OCI-LY1 (cell line): ENCODE data around the gene SYNE1.
A peak's percentile ranks its signal among the peaks of the same experiment; 100 is the strongest.

Experiments used
- H2AFZ ChIP-seq: fragments of 200-600 bp; sonication (generic), shearing (Covaris generic); 2 replicates; pipeline ENCODE4 v1.6.0; 2014; ENCODE audit warnings: antibody characterized with exemption, mild to moderate bottlenecking, low read length
- H3F3A ChIP-seq: fragments of 200-600 bp; sonication (generic), shearing (Covaris generic); 2 replicates; pipeline ENCODE4 v1.6.0; 2014; ENCODE audit warnings: mild to moderate bottlenecking, antibody characterized with exemption, low read length, moderate library complexity; ENCODE audit not compliant: insufficient read depth
- H3K27ac ChIP-seq: fragments of 200-600 bp; sonication (generic); 2 replicates; pipeline ENCODE4 v1.5.1; 2014; ENCODE audit warnings: low read length, mixed run types, mild to moderate bottlenecking, low read depth; ENCODE audit not compliant: poor library complexity, severe bottlenecking
- H3K27me3 ChIP-seq: fragments of 200-600 bp; sonication (generic); 2 replicates; pipeline ENCODE4 v1.6.0; 2014; ENCODE audit warnings: antibody characterized with exemption, mild to moderate bottlenecking, low read length, moderate library complexity; ENCODE audit not compliant: insufficient read depth
- H3K36me3 ChIP-seq: fragments of 200-600 bp; sonication (generic); 2 replicates; pipeline ENCODE4 v1.6.1; 2014; ENCODE audit warnings: mild to moderate bottlenecking, antibody characterized with exemption, low read length, moderate library complexity, mixed read lengths; ENCODE audit not compliant: insufficient read depth
- H3K4me1 ChIP-seq: fragments of 200-600 bp; sonication (generic); 2 replicates; pipeline ENCODE4 v1.5.1; 2014; ENCODE audit warnings: mild to moderate bottlenecking, low read length, moderate library complexity; ENCODE audit not compliant: insufficient read depth, severe bottlenecking
- H3K4me2 ChIP-seq: fragments of 200-600 bp; sonication (generic), shearing (Covaris generic); 2 replicates; pipeline ENCODE4 v1.6.1; 2014; ENCODE audit warnings: low read length
- H3K4me3 ChIP-seq: fragments of 200-600 bp; sonication (generic); 2 replicates; pipeline ENCODE4 v1.5.1; 2014; ENCODE audit warnings: low read length, low read depth, mild to moderate bottlenecking, mixed read lengths; ENCODE audit not compliant: poor library complexity, severe bottlenecking
- H3K79me2 ChIP-seq: fragments of 200-600 bp; shearing (Covaris generic); 2 replicates; pipeline ENCODE4 v1.6.1; 2016; ENCODE audit warnings: mixed run types, low read length, mixed read lengths; ENCODE audit not compliant: insufficient read depth
- H3K9ac ChIP-seq: fragments of 200-600 bp; sonication (generic), shearing (Covaris generic); 2 replicates; pipeline ENCODE4 v1.6.1; 2014; ENCODE audit warnings: mild to moderate bottlenecking, low read length, mixed read lengths
- H3K9me2 ChIP-seq: fragments of 200-600 bp; sonication (generic), shearing (Covaris generic); 2 replicates; pipeline ENCODE4 v1.6.1; 2014; ENCODE audit warnings: low read depth, mild to moderate bottlenecking, low read length, mixed read lengths
- H3K9me3 ChIP-seq: fragments of 200-600 bp; shearing (Covaris generic); 2 replicates; pipeline ENCODE4 v1.6.1; 2014; ENCODE audit warnings: low read length, mixed read lengths
- H4K20me1 ChIP-seq: fragments of 200-600 bp; sonication (generic), shearing (Covaris generic); 2 replicates; pipeline ENCODE4 v1.6.0; 2016; ENCODE audit warnings: mild to moderate bottlenecking, low read length; ENCODE audit not compliant: insufficient read depth
- CTCF ChIP-seq: fragments of 200-600 bp; sonication (generic), shearing (Covaris generic); IDR thresholded peaks from 2 replicates; pipeline ENCODE4 v1.5.1; 2017; ENCODE audit warnings: mild to moderate bottlenecking, antibody characterized with exemption, low read length, moderate library complexity, mixed read lengths
- EZH2 ChIP-seq: fragments of 200-600 bp; sonication (generic), shearing (Covaris generic); IDR thresholded peaks from 2 replicates; pipeline ENCODE4 v1.8.0; 2017; ENCODE audit warnings: borderline replicate concordance, mixed run types, mild to moderate bottlenecking, antibody characterized with exemption, low read length, moderate library complexity, mixed read lengths

SYNE1 gene

DNA sequence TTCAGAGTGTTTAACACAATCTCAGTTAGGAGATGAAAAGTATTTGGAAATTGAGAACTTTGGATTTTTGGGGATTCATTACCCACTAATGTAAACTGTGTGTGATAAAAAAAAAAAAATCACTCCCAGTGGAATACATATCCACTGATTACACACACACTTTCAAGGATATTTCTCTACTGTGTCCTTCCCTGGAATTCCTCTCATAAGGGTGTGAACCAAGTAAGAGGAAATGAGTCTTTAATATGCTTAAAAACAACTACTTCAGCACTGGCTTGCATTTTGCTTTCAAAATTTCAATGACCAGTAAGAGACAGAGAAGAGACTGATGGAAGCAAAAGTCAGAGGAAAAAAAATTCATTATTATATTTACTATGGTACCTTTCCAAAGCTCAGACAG is 36.1 kb upstream of the SYNE1 start:
- TF ChIP-seq CTCF (no peak), EZH2 (no peak)
- no peaks in the 10 kb centered on the region for H3K9me2 ChIP-seq
- no peaks in the 10 kb centered on the region for H3F3A ChIP-seq
- H3K27ac ChIP-seq, result no peak overlapping the region
- H3K9me3 ChIP-seq, result no peaks in the 10 kb centered on the region
- no peaks in the 10 kb centered on the region for H4K20me1 ChIP-seq
- H2AFZ ChIP-seq, result no peak overlapping the region
- no peak overlapping the region for H3K4me3 ChIP-seq
- no peak overlapping the region for H3K4me2 ChIP-seq
- no peaks in the 10 kb centered on the region for H3K36me3 ChIP-seq
- no peaks in the 10 kb centered on the region for H3K4me1 ChIP-seq
- no peaks in the 10 kb centered on the region for H3K79me2 ChIP-seq
- H3K9ac ChIP-seq, result no peak overlapping the region
- no peaks in the 10 kb centered on the region for H3K27me3 ChIP-seq

DNA sequence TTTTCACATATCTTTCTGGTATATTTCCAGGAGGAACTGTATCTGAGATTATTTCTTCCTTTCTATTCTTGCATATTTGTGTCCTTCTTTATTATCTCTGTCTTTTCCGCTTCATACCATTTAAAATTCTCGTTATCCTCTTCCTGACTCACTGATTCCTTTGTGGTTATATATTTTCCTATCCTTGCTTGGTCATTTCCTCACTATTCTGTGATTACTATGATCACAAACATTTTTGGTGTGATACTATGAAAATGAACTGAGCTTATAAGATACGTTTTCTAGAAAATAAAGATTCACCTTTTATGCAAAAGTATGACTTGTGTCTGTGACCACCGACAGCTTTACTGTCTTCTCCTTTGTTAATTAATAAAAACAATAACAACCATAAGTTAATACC is 34.0 kb upstream of the SYNE1 start:
- Histone ChIP-seq H3F3A (no peaks in the 10 kb centered on the region), H3K9me3 (no peaks in the 10 kb centered on the region), H3K9me2 (no peaks in the 10 kb centered on the region), H3K27ac (no peak overlapping the region), H3K79me2 (no peaks in the 10 kb centered on the region), H3K9ac (no peak overlapping the region), H3K4me1 (no peaks in the 10 kb centered on the region), H3K27me3 (no peaks in the 10 kb centered on the region), H3K4me3 (no peak overlapping the region), H4K20me1 (no peaks in the 10 kb centered on the region), H2AFZ (no peak overlapping the region), H3K36me3 (no peaks in the 10 kb centered on the region), H3K4me2 (no peak overlapping the region)
- no peak for TF ChIP-seq EZH2
- TF ChIP-seq CTCF, result no peak

DNA sequence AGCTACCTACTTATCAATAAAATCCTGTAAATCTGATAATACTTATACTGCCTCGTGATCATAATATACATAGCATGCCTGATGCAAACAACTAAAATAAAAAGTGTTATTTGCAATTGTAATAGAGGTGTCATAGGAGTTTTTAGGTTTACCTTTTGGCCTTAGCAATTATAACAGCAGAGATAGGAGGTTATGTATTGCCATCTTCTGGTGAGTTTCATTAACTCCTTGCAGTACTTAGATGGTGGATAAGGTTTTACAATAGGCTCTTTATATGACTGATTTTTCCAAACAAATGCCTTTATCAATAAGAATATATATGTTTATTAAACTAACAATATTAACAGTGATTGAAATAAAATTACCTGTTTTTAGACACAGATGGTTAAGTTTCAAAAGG is 32.7 kb upstream of the SYNE1 start:
- H3K4me2 ChIP-seq, result no peak overlapping the region
- no peaks in the 10 kb centered on the region for H3K9me3 ChIP-seq
- no peak overlapping the region for H2AFZ ChIP-seq
- no peak overlapping the region for H3K27ac ChIP-seq
- H3K36me3 ChIP-seq, result no peaks in the 10 kb centered on the region
- no peaks in the 10 kb centered on the region for H3K4me1 ChIP-seq
- H3K79me2 ChIP-seq, result no peaks in the 10 kb centered on the region
- H3K9ac ChIP-seq, result no peak overlapping the region
- no peaks in the 10 kb centered on the region for H3K27me3 ChIP-seq
- H3K4me3 ChIP-seq, result no peak overlapping the region
- TF ChIP-seq EZH2 (no peak), CTCF (peak; percentile 39; the same call in 1 of the 2 replicates)
- H4K20me1 ChIP-seq, result no peaks in the 10 kb centered on the region
- no peaks in the 10 kb centered on the region for H3K9me2 ChIP-seq
- H3F3A ChIP-seq, result no peaks in the 10 kb centered on the region
